Heart right ventricle (tissue), 16 donors: ENCODE results near the gene VIT. TPM values are rescaled to one million over a fixed set of nuclear protein-coding genes. Genes with fewer than 3 reads are reported as not detected.

Experiments
- ATAC-seq, 8 donors: fragments of 200-7000 bp; cut with Tn5 transposase; one replicate each; pipeline ENCODE4 v1.9.1; 2020; ENCODE audit warnings: mild to moderate bottlenecking in 8 of 8, moderate library complexity in 8 of 8, moderate number of reproducible peaks in 1 of 8
- DNase-seq, 2 donors: peaks; one replicate each; pipeline ENCODE4 v3.0.0-alpha.2; 2020
- H3K27ac ChIP-seq, 10 donors: fragments of 200-600 bp; sonication (generic) in 2 of 10; one replicate each; pipeline versions ENCODE4 v1.5.0 to v1.8.0; 2020 to 2022; ENCODE audit warnings: mild to moderate bottlenecking in 3 of 10
- H3K27me3 ChIP-seq, 7 donors: fragments of 200-600 bp; one replicate each; pipeline ENCODE4 v1.8.0; 2021 to 2022; ENCODE audit warnings: mild to moderate bottlenecking in 2 of 7
- H3K36me3 ChIP-seq, 9 donors: fragments of 200-600 bp; sonication (generic) in 1 of 9; one replicate each; pipeline versions ENCODE4 v1.5.0 to v1.8.0; 2020 to 2022; ENCODE audit warnings: mild to moderate bottlenecking in 2 of 9
- H3K4me1 ChIP-seq, 9 donors: fragments of 200-600 bp; sonication (generic) in 1 of 9; one replicate each; pipeline versions ENCODE4 v1.5.0 to v1.8.0; 2020 to 2022; ENCODE audit warnings: mild to moderate bottlenecking in 4 of 9
- H3K4me3 ChIP-seq, 10 donors: fragments of 200-600 bp; sonication (generic) in 2 of 10; one replicate each; pipeline versions ENCODE4 v1.5.0 to v1.8.0; 2020 to 2022; ENCODE audit warnings: mild to moderate bottlenecking in 7 of 10, moderate library complexity in 2 of 10
- H3K9me3 ChIP-seq, 11 donors: fragments of 200-600 bp in 10 of 11; sonication (generic) in 2 of 11; one replicate each; pipeline versions ENCODE4 v1.5.0 to v1.8.0; 2013 to 2022; ENCODE audit warnings: mild to moderate bottlenecking in 2 of 11, control low read depth in 1 of 11, moderate library complexity in 1 of 11
- WGBS, 2 donors: extraction: QIAGEN DNeasy Blood & Tissue Kit; methylation state at CpG; one replicate each; pipeline ENCODE4 v1.1.7; 2013; ENCODE audit warnings: inconsistent platforms in 1 of 2; 5-methylcytosine and 5-hydroxymethylcytosine counted together
- intact Hi-C, 10 donors: fragments of 100-400 bp; cut with DNase I; formaldehyde crosslinking; loops; one replicate each; pipeline versions ENCODE4 v1.11.1 to v1.14.2; 2022
- polyA plus RNA-seq, 2 donors: library from polyadenylated mRNA; stranded (reverse); fragments of 200-250 nt; gene quantifications; one replicate each; pipeline ENCODE4 v1.2.3, GENCODE V29; 2013
- total RNA-seq, 10 donors: library from RNA; stranded (reverse); fragmentation: NEBNext Ultra II Directional in 3 of 10; extraction: Animal tissue kit (Norgen Biotek cat#: 25700) in 3 of 10; gene quantifications; one replicate each; pipeline versions ENCODE4 v1.2.1 to v1.2.4, GENCODE V29; 2021 to 2023
- TF ChIP-seq, protein P1 (sequence below), 9 donors: fragments of 200-600 bp; sonication (generic) in 2 of 9; IDR thresholded peaks; one replicate each; pipeline versions ENCODE4 v1.5.0 to v1.8.0; 2021 to 2022; ENCODE audit warnings: antibody characterized with exemption in 9 of 9, mild to moderate bottlenecking in 5 of 9, moderate library complexity in 1 of 9
- donor health status: Arrhythmogenic right ventricular cardiomyopathy.
- donor health status: ischemic (EF 13 %, LVEDD 7.1; RV severe dilation, severe dysfunction).
- donor health status: healthy with polysubstance abuse.
- donor health status: DM: no; HTN: yes; CAD: no.
- donor health status: DM: no; HTN: no; CAD: no.
- donor health status: ischemic (EF 25% LVEDD 6.9; RV normal size, moderate dysfunction).
- donor health status: ischemic (EF 25% LVEDD 5.7; RV mildly dilated, moderate dysfunction).
- donor health status: healthy.
- donor health status: DM: yes; HTN: yes; CAD: no.
- donor health status: Ischemic cardiomyopathy.
- donor health status: ischemic (EF 35%, LVEDD 5.7; RV mildly dilated, moderate dysfunction).
- donor health status: nonischemic (EF 11% LVEDD 7.7; RV severe dilation, severe dysfunction).
- donor health status: DM: yes; HTN: yes; CAD: no.
- donor health status: PGD.
- donor health status: ischemic (EF 29% LVEDD 5.4; RV normal size, mild dysfunction).
- donor health status: nonischemic (EF 23%, LVEDD 6.1; RV moderate dilation, normal function).

The VIT gene
- total and polyA plus RNA-seq, 12 donors, result 1.2 to 23.6 (median 4.7) TPM

DNA sequence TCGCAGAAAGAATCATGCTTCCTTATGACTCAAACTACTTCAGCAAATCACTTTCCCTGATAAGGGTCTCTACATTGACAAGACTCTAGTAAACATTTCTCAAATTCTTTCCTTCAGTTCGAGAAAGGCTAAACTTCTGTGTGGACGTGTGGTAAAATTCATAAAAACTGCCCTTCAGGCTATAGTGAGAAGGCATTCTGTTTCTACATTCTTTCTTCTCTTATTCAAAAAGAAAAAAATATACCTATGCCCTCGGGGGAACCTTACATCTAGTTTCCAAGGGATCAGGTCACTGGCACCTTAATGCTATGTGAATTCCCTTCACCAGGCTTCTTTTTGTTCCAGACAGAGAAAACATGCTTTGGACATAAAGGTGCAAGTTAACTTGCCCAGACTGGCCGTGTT, 4.9 kb downstream of the VIT start:
- DNase-seq, result no peak
- Histone ChIP-seq H3K4me1 (peaks cover 0 to 20% (median 1%) of the 10 kb centered on the region in 9 donors), H3K27me3 (peaks cover 0 to 12% (median 0%) of the 10 kb centered on the region in 7 donors), H3K4me3 (no peak overlapping the region), H3K9me3 (no peaks in the 10 kb centered on the region), H3K36me3 (no peaks in the 10 kb centered on the region), H3K27ac (peak overlapping the region in 2 of 10 donors; percentile 29 to 53)
- intact Hi-C loops, result no loop called here
- no peak for ATAC-seq
- TF ChIP-seq, protein P1, sequence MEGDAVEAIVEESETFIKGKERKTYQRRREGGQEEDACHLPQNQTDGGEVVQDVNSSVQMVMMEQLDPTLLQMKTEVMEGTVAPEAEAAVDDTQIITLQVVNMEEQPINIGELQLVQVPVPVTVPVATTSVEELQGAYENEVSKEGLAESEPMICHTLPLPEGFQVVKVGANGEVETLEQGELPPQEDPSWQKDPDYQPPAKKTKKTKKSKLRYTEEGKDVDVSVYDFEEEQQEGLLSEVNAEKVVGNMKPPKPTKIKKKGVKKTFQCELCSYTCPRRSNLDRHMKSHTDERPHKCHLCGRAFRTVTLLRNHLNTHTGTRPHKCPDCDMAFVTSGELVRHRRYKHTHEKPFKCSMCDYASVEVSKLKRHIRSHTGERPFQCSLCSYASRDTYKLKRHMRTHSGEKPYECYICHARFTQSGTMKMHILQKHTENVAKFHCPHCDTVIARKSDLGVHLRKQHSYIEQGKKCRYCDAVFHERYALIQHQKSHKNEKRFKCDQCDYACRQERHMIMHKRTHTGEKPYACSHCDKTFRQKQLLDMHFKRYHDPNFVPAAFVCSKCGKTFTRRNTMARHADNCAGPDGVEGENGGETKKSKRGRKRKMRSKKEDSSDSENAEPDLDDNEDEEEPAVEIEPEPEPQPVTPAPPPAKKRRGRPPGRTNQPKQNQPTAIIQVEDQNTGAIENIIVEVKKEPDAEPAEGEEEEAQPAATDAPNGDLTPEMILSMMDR (IDR thresholded peaks at IDR 0.05), result no peak
- 48 to 49% methylated on average over 5 of the region's 5 CpGs for WGBS, 2 donors

DNA sequence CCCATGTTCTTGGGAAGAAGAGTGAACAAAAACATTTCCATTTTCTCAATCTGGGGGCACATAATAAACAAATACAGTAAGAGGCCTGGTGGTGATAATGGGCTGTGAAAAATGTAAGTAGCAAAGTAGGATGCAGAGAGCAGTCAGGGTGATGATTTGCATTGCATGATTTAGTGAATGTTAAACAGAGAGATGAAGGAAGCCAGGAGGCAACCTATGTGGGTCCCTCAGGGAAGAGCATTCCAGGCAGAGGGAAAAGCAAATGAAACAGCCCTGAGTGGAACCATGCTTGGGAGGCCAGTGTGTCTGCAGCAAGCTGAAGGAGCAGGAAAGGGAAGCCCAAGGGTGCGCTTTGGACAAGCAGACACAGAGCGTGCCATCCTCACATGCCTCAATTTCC, 5.4 kb downstream of the VIT start:
- Histone ChIP-seq H3K9me3 (no peaks in the 10 kb centered on the region), H3K4me1 (peaks cover 0 to 25% (median 7%) of the 10 kb centered on the region in 9 donors), H3K36me3 (no peaks in the 10 kb centered on the region), H3K4me3 (no peak overlapping the region), H3K27ac (peak overlapping the region in 2 of 10 donors; percentile 15 to 53), H3K27me3 (peaks cover 0 to 12% (median 0%) of the 10 kb centered on the region in 7 donors)
- TF ChIP-seq, protein P1 (IDR thresholded peaks at IDR 0.05), result no peak
- DNase-seq (no peak), ATAC-seq (no peak)
- WGBS, 2 donors, result 48 to 50% methylated on average over 2 of the region's 2 CpGs
- intact Hi-C loops, result no loop called here

DNA sequence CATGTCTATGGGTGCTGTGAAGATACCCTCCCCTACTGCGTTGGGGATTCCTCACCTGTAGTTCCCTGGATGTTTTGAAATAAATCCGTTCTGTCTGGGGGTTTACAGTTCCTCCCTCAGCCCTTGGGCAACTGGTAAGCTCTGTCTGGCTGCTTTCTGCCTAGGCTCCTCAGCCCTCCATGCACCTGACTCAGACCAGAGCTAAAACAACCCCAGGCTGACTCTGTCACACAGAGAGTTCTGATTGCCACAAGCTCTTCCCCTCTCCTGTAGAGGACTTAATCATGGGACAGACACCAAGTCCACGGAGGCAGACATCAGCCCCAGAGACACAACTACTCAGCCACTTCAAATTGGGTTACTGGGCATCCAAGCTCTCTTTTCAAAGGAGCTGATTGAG, 6.3 kb downstream of the VIT start:
- intact Hi-C loops, result no loop called here
- 83 to 84% methylated on average over 3 of the region's 3 CpGs for WGBS, 2 donors
- H3K36me3 ChIP-seq, result no peaks in the 10 kb centered on the region
- ATAC-seq (no peak), DNase-seq (no peak)
- TF ChIP-seq, protein P1 (IDR thresholded peaks at IDR 0.05), result no peak
- no peak overlapping the region for H3K27ac ChIP-seq
- peaks cover 0 to 34% (median 13%) of the 10 kb centered on the region in 9 donors for H3K4me1 ChIP-seq
- H3K27me3 ChIP-seq, result peaks cover 0 to 12% (median 0%) of the 10 kb centered on the region in 7 donors
- no peaks in the 10 kb centered on the region for H3K9me3 ChIP-seq
- H3K4me3 ChIP-seq, result no peak overlapping the region

DNA sequence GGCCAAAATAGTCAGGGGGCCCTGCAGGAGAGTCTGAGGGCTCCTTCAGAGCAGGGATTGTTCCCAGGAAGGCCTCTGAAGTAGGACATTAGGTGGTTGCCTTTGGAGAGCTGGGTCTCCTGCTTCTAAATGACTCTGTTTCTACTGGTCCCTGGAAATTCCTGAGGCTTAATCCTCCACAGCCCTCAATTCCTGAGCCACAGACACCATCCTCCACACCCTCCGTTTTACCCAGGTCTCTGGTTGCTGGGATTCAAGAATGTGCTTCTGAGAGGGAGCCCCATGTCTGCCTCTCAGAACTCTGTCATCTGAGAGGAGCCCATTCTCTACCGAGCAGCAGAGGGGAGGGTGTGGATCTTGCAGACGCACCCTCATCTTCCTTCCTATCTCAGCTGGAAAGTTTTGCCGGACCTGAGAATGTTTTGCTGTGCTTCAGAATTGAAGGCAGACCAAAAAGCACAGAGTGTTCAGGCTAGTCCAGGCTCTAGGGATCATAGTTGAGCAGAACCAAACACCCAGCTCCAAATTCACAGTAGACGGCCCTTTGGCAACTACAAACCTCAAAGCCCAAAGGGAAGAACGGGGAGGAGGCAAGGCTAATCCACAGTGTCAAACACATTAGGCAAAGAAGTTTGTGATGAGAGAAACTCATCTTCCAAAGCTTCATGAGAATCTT, 8.1 kb downstream of the VIT start:
- peaks cover 0 to 38% (median 13%) of the 10 kb centered on the region in 9 donors for H3K4me1 ChIP-seq
- TF ChIP-seq, protein P1 (IDR thresholded peaks at IDR 0.05), result no peak
- no peaks in the 10 kb centered on the region for H3K9me3 ChIP-seq
- no peak overlapping the region for H3K4me3 ChIP-seq
- peak overlapping the region in 9 of 10 donors; percentile 2 to 69 (median 54) for H3K27ac ChIP-seq
- DNase-seq (no peak), ATAC-seq (peak in 7 of 8 donors; percentile 51 to 81 (median 67))
- no peaks in the 10 kb centered on the region for H3K36me3 ChIP-seq
- WGBS, 2 donors, result 63 to 70% methylated on average over 6 of the region's 6 CpGs
- H3K27me3 ChIP-seq, result peaks cover 0 to 12% (median 0%) of the 10 kb centered on the region in 7 donors
- intact Hi-C loops, result no loop called here
